WTC11 (cell line): ENCODE measurements around the gene DMKN. TPM values are rescaled to one million over a fixed set of nuclear protein-coding genes. Genes with fewer than 3 reads are reported as not detected.
A peak's percentile ranks its signal among the peaks of the same experiment; 100 is the strongest.

Experiments used
- ATAC-seq: fragments of 200-7000 bp; cut with Tn5 transposase; 2 replicates; pipeline ENCODE4 v1.10.0; 2021; ENCODE audit warnings: mild to moderate bottlenecking, moderate library complexity
- CTCF ChIA-PET: fragments of 300-600 bp; sonication (Branson Sonifier 250); formaldehyde crosslinking; loops from one replicate; lab custom pipeline; 2021; ENCODE audit warnings: antibody characterized with exemption; lab: Charles Lee
- POLR2A ChIA-PET: fragments of 350-600 bp; sonication (Branson Sonifier 250); formaldehyde crosslinking; loops from one replicate; lab custom pipeline; 2021; ENCODE audit warnings: antibody characterized with exemption; lab: Charles Lee
- DNase-seq: peaks from one replicate; pipeline ENCODE4 v3.0.0; 2021; ENCODE audit warnings: low spot score
- H3K27ac Mint-ChIP-seq: 2 replicates; pipeline ENCODE4 v1.8.0; 2021; ENCODE audit warnings: mixed read lengths
- H3K27me3 Mint-ChIP-seq: 2 replicates; pipeline ENCODE4 v1.8.0; 2021; ENCODE audit warnings: low read depth, mild to moderate bottlenecking, moderate library complexity, mixed read lengths
- H3K36me3 Mint-ChIP-seq: 2 replicates; pipeline ENCODE4 v1.8.0; 2021; ENCODE audit warnings: mixed read lengths
- H3K4me1 Mint-ChIP-seq: 2 replicates; pipeline ENCODE4 v1.8.0; 2022; ENCODE audit warnings: mixed read lengths
- H3K4me3 Mint-ChIP-seq: 2 replicates; pipeline ENCODE4 v1.8.0; 2021; ENCODE audit warnings: mild to moderate bottlenecking, moderate library complexity, mixed read lengths
- H3K9me3 Mint-ChIP-seq: 2 replicates; pipeline ENCODE4 v1.8.0; 2021; ENCODE audit warnings: mixed read lengths
- ESRRA ChIP-seq: sonication (generic); formaldehyde crosslinking; IDR thresholded peaks from 2 replicates; pipeline ENCODE4 v1.8.1; 2022; ENCODE audit warnings: mild to moderate bottlenecking, missing genetic modification reagents, borderline replicate concordance
- IRF1 ChIP-seq: sonication (generic); formaldehyde crosslinking; IDR thresholded peaks from 2 replicates; pipeline ENCODE4 v1.8.0; 2023; ENCODE audit warnings: missing genetic modification reagents
- JUN ChIP-seq: sonication (generic); formaldehyde crosslinking; IDR thresholded peaks from 2 replicates; pipeline ENCODE4 v1.8.0; 2023; ENCODE audit warnings: mild to moderate bottlenecking, missing genetic modification reagents
- NFE2L1 ChIP-seq: sonication (generic); formaldehyde crosslinking; IDR thresholded peaks from 2 replicates; pipeline ENCODE4 v1.8.1; 2023; ENCODE audit warnings: missing genetic modification reagents
- PRRX2 ChIP-seq: fragments of 250-450 bp; sonication (Bioruptor Pico); IDR thresholded peaks from 2 replicates; pipeline ENCODE4 v1.8.0; 2021; ENCODE audit warnings: mild to moderate bottlenecking
- RELA ChIP-seq: sonication (generic); formaldehyde crosslinking; IDR thresholded peaks from 2 replicates; pipeline ENCODE4 v1.8.1; 2022; ENCODE audit warnings: missing genetic modification reagents, mild to moderate bottlenecking, borderline replicate concordance
- SMAD4 ChIP-seq: sonication (generic); formaldehyde crosslinking; IDR thresholded peaks from 2 replicates; pipeline ENCODE4 v1.8.0; 2022; ENCODE audit warnings: mild to moderate bottlenecking, missing genetic modification reagents
- TEAD4 ChIP-seq: sonication (generic); formaldehyde crosslinking; IDR thresholded peaks from 2 replicates; pipeline ENCODE4 v1.8.0; 2022; ENCODE audit warnings: mild to moderate bottlenecking, missing genetic modification reagents
- ZNF423 ChIP-seq: fragments of 250-450 bp; sonication (Bioruptor Pico); IDR thresholded peaks from 2 replicates; pipeline ENCODE4 v2.1.2; 2022; ENCODE audit warnings: mild to moderate bottlenecking, moderate library complexity
- total RNA-seq: library from RNA; stranded (reverse); gene quantifications from 3 replicates; pipeline ENCODE4 v1.2.3, GENCODE V29; 2021
- TF ChIP-seq, protein P1 (sequence below): sonication (generic); formaldehyde crosslinking; IDR thresholded peaks from 2 replicates; pipeline ENCODE4 v1.8.0; 2022; ENCODE audit warnings: mild to moderate bottlenecking, missing genetic modification reagents
- TF ChIP-seq, protein P2 (sequence below): sonication (generic); formaldehyde crosslinking; IDR thresholded peaks from 2 replicates; pipeline ENCODE4 v1.8.0; 2022; ENCODE audit warnings: mild to moderate bottlenecking, missing genetic modification reagents
- TF ChIP-seq, protein P3 (sequence below): sonication (generic); formaldehyde crosslinking; conservative IDR thresholded peaks from 2 replicates; pipeline ENCODE4 v1.8.1; 2022; ENCODE audit warnings: mild to moderate bottlenecking, missing genetic modification reagents
- TF ChIP-seq, protein P4 (sequence below): fragments of 200-600 bp; IDR thresholded peaks from 2 replicates; pipeline ENCODE4 v1.8.0; 2022; ENCODE audit warnings: antibody characterized with exemption
- TF ChIP-seq, protein P5 (sequence below): fragments of 250-450 bp; sonication (Bioruptor Pico); IDR thresholded peaks from 2 replicates; pipeline ENCODE4 v1.9.0; 2021; ENCODE audit warnings: moderate library complexity, mild to moderate bottlenecking, inconsistent platforms, borderline replicate concordance

Gene DMKN
- total RNA-seq, 1 experiment from 2014 or later: 285 TPM

GRCh38 chr19:35525873-35526272 is 12.4 kb upstream of the DMKN start (continued):
- TF ChIP-seq PRRX2 (CRISPR knock-in tag) (no peak), ESRRA (CRISPR knock-in tag) (no peak)
- TF ChIP-seq, protein P1, sequence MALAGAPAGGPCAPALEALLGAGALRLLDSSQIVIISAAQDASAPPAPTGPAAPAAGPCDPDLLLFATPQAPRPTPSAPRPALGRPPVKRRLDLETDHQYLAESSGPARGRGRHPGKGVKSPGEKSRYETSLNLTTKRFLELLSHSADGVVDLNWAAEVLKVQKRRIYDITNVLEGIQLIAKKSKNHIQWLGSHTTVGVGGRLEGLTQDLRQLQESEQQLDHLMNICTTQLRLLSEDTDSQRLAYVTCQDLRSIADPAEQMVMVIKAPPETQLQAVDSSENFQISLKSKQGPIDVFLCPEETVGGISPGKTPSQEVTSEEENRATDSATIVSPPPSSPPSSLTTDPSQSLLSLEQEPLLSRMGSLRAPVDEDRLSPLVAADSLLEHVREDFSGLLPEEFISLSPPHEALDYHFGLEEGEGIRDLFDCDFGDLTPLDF (CRISPR knock-in tag): no peak
- TF ChIP-seq, protein P2, sequence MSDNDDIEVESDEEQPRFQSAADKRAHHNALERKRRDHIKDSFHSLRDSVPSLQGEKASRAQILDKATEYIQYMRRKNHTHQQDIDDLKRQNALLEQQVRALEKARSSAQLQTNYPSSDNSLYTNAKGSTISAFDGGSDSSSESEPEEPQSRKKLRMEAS: no peak
- TF ChIP-seq, all 79 proteins: peak for 0

DNA sequence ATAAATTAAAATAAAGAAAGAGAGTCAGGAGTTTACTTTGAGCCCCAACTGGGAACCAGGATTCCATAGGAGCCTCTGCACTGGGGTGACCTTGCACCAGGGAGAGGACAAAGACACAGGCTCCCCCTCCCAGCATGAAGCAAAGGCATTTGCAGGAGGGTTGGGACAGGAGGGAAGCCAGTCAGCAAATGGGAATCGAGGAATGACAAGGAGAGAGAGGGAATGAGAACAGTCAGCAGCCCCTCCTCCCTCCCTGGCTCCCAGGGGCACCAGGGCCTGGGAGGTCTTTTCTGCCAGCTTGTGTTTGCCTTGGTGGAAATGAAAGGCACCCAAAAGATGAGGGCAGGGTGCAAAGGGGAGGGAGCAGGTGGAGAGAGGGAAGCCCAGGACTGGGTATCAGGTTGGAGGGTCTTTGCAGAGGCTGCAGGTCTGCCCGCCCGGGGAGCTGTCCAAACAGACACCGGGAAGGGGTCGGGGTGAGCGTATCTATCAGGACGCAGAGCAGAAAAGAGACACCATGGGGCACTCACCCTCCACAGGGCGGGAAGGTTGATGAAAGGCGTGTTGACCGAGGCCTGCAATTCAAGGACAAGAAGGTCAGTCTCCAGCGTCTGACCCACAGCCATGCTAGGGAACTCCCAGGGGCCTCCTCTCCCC is 10.9 kb upstream of the DMKN start:
- ATAC-seq (peak; percentile 70), DNase-seq (peak; percentile 32)
- 0 out of 2 replicates have a peak, but pooled peaks cover 4% of the 10 kb centered on the region for H3K9me3 Mint-ChIP-seq
- no peak overlapping the region for H3K27ac Mint-ChIP-seq
- TF ChIP-seq, protein P3, sequence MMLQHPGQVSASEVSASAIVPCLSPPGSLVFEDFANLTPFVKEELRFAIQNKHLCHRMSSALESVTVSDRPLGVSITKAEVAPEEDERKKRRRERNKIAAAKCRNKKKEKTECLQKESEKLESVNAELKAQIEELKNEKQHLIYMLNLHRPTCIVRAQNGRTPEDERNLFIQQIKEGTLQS (CRISPR knock-in tag): no peak
- TF ChIP-seq ZNF423 (CRISPR knock-in tag): peak; percentile 29; the same call in 1 of the 2 replicates
- H3K36me3 Mint-ChIP-seq: no peaks in the 10 kb centered on the region
- peaks cover 8% of the 10 kb centered on the region for H3K27me3 Mint-ChIP-seq
- peak overlapping the region; percentile 65 for H3K4me3 Mint-ChIP-seq
- POLR2A ChIA-PET: interaction anchor here (1.0 kb wide), 1 partner anchor 14 kb away, joined by 4 read pairs; no protein-coding TSS in a partner anchor
- CTCF ChIA-PET: interaction anchor here (1.2 to 3.2 kb wide), 6 partner anchors 10 to 94 kb away, joined by 3 to 17 read pairs (median 4); no protein-coding TSS in a partner anchor
- H3K4me1 Mint-ChIP-seq: peaks cover 39% of the 10 kb centered on the region

DNA sequence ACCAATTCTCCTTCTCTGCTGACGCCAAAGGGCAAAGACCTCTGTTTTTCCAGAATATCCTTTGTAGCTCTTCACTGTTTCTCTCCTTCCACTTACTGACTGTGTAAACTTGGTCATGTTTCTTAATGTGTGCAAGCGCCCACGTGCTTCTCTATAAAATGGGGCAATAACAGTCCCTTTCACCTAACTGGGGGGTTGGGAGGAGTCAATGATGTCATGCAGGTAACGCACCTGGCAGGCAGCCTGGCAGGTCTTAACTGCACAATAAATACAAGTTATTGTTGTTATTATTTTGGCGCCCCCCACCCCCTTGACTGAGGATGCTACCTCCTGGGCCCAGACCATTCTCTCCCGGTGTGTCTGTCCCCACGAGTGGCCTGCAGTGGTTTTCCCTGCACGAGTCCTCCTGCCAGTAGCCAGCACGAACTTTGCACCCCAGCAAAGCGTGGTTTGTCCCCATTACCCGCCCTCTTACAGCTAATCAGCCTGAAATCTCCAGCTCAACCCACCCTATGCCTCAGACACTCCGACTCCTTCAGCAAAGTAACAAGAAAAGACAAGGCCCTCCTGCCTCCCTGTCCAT is 9.4 kb upstream of the DMKN start:
- 0 out of 2 replicates have a peak, but pooled peaks cover 2% of the 10 kb centered on the region for H3K9me3 Mint-ChIP-seq
- CTCF ChIA-PET: interaction anchor here (1.3 kb wide), 1 partner anchor 28 kb away, joined by 3 read pairs; no protein-coding TSS in a partner anchor
- H3K36me3 Mint-ChIP-seq: no peaks in the 10 kb centered on the region
- TF ChIP-seq SMAD4 (CRISPR knock-in tag) (no peak), RELA (CRISPR knock-in tag) (no peak), JUN (CRISPR knock-in tag) (no peak), TEAD4 (CRISPR knock-in tag) (no peak), NFE2L1 (CRISPR knock-in tag) (no peak), IRF1 (no peak)
- TF ChIP-seq, protein P4, sequence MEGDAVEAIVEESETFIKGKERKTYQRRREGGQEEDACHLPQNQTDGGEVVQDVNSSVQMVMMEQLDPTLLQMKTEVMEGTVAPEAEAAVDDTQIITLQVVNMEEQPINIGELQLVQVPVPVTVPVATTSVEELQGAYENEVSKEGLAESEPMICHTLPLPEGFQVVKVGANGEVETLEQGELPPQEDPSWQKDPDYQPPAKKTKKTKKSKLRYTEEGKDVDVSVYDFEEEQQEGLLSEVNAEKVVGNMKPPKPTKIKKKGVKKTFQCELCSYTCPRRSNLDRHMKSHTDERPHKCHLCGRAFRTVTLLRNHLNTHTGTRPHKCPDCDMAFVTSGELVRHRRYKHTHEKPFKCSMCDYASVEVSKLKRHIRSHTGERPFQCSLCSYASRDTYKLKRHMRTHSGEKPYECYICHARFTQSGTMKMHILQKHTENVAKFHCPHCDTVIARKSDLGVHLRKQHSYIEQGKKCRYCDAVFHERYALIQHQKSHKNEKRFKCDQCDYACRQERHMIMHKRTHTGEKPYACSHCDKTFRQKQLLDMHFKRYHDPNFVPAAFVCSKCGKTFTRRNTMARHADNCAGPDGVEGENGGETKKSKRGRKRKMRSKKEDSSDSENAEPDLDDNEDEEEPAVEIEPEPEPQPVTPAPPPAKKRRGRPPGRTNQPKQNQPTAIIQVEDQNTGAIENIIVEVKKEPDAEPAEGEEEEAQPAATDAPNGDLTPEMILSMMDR: no peak
- TF ChIP-seq, protein P5, sequence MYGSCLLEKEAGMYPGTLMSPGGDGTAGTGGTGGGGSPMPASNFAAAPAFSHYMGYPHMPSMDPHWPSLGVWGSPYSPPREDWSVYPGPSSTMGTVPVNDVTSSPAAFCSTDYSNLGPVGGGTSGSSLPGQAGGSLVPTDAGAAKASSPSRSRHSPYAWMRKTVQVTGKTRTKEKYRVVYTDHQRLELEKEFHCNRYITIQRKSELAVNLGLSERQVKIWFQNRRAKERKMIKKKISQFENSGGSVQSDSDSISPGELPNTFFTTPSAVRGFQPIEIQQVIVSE (CRISPR knock-in tag): no peak
- TF ChIP-seq, all 79 proteins: peak for 0
- H3K27ac Mint-ChIP-seq: no peak overlapping the region
- no peak overlapping the region for H3K4me3 Mint-ChIP-seq
- peaks cover 39% of the 10 kb centered on the region for H3K4me1 Mint-ChIP-seq
- no peak for DNase-seq
- H3K27me3 Mint-ChIP-seq: no peaks in the 10 kb centered on the region; the same call in 1 of the 2 replicates
- POLR2A ChIA-PET: no interaction called here
- no peak for ATAC-seq
